Loucy (cell line): ENCODE results near the gene ZNF609.
"Not testable (repeated sequence)": the region's sequence is repeated elsewhere in the genome, so short reads cannot be mapped to it uniquely, and the experiment has no call there.

Experiments used
- H2AFZ ChIP-seq: fragments of 200-600 bp; sonication (generic); 2 replicates; pipeline ENCODE4 v1.6.0; 2016; ENCODE audit warnings: antibody characterized with exemption, mild to moderate bottlenecking, low read length, moderate library complexity
- H3F3A ChIP-seq: fragments of 200-600 bp; 2 replicates; pipeline ENCODE4 v1.6.0; 2016; ENCODE audit warnings: antibody characterized with exemption, low read depth, mild to moderate bottlenecking
- H3K27me3 ChIP-seq: fragments of 200-600 bp; sonication (generic); 2 replicates; pipeline ENCODE4 v1.6.1; 2014; ENCODE audit warnings: low read length, mild to moderate bottlenecking; ENCODE audit not compliant: insufficient read depth, poor library complexity, severe bottlenecking
- H3K36me3 ChIP-seq: fragments of 200-600 bp; sonication (generic); 2 replicates; pipeline ENCODE4 v1.6.1; 2016; ENCODE audit warnings: low read length; ENCODE audit not compliant: insufficient read depth
- H3K4me1 ChIP-seq: fragments of 200-600 bp; sonication (generic); 2 replicates; pipeline ENCODE4 v1.5.1; 2014; ENCODE audit warnings: low read length, mild to moderate bottlenecking; ENCODE audit not compliant: insufficient read depth, poor library complexity, severe bottlenecking
- H3K4me2 ChIP-seq: fragments of 200-600 bp; sonication (generic); 2 replicates; pipeline ENCODE4 v1.6.0; 2014; ENCODE audit warnings: antibody characterized with exemption, low read length, low read depth, mild to moderate bottlenecking; ENCODE audit not compliant: poor library complexity, severe bottlenecking
- H3K4me3 ChIP-seq: fragments of 200-600 bp; sonication (generic); 2 replicates; pipeline ENCODE4 v1.5.1; 2014; ENCODE audit warnings: low read length, mild to moderate bottlenecking, mixed read lengths; ENCODE audit not compliant: poor library complexity, severe bottlenecking
- H3K79me2 ChIP-seq: fragments of 200-600 bp; sonication (generic); 2 replicates; pipeline ENCODE4 v1.6.1; 2014; ENCODE audit warnings: low read length; ENCODE audit not compliant: insufficient read depth
- H3K9ac ChIP-seq: fragments of 200-600 bp; sonication (generic); 2 replicates; pipeline ENCODE4 v1.6.0; 2014; ENCODE audit warnings: mild to moderate bottlenecking, low read depth, low read length, moderate library complexity; ENCODE audit not compliant: poor library complexity, severe bottlenecking
- H3K9me2 ChIP-seq: fragments of 200-600 bp; sonication (generic); replicated peaks from 2 replicates; pipeline ENCODE4 v1.6.1; 2016; ENCODE audit warnings: low read depth, low read length, mixed read lengths
- H3K9me3 ChIP-seq: fragments of 200-600 bp; sonication (generic); 2 replicates; pipeline ENCODE4 v1.6.1; 2014; ENCODE audit warnings: mild to moderate bottlenecking, antibody characterized with exemption, low read length, low read depth; ENCODE audit not compliant: insufficient read depth
- H4K20me1 ChIP-seq: fragments of 200-600 bp; sonication (generic); 2 replicates; pipeline ENCODE4 v1.6.0; 2014; ENCODE audit warnings: antibody characterized with exemption, low read length, mild to moderate bottlenecking; ENCODE audit not compliant: insufficient read depth, poor library complexity, severe bottlenecking
- CTCF ChIP-seq: fragments of 200-600 bp; sonication (generic); conservative IDR thresholded peaks from 2 replicates; pipeline ENCODE4 v1.5.1; 2014; ENCODE audit warnings: mild to moderate bottlenecking, antibody characterized with exemption, low read length
- EZH2phosphoT487 ChIP-seq: fragments of 200-600 bp; IDR thresholded peaks from 2 replicates; pipeline ENCODE4 v1.6.1; 2018; ENCODE audit warnings: antibody characterized with exemption, mild to moderate bottlenecking, moderate library complexity, borderline replicate concordance

The ZNF609 gene

GRCh38 chr15:64490598-64491259 is 30.4 kb downstream of the ZNF609 start:
- Histone ChIP-seq H3K36me3 (peaks cover 12% of the 10 kb centered on the region; the same call in 1 of the 2 replicates), H3K4me2 (no peak overlapping the region), H2AFZ (no peak overlapping the region), H3K4me1 (no peaks in the 10 kb centered on the region), H3K9me2 (no peaks in the 10 kb centered on the region), H3K27me3 (no peaks in the 10 kb centered on the region), H3K79me2 (peaks cover 46% of the 10 kb centered on the region), H3F3A (no peaks in the 10 kb centered on the region), H3K9me3 (no peaks in the 10 kb centered on the region), H4K20me1 (peaks cover 17% of the 10 kb centered on the region), H3K9ac (no peak overlapping the region), H3K4me3 (no peak overlapping the region)
- TF ChIP-seq CTCF (no peak), EZH2phosphoT487 (no peak)

GRCh38 chr15:64493641-64494040 is 33.3 kb downstream of the ZNF609 start:
- H3K9me2 ChIP-seq: no peaks in the 10 kb centered on the region
- no peaks in the 10 kb centered on the region for H3K4me1 ChIP-seq
- TF ChIP-seq EZH2phosphoT487: no peak
- no peak for TF ChIP-seq CTCF
- no peaks in the 10 kb centered on the region for H3F3A ChIP-seq
- H3K4me3 ChIP-seq: no peak overlapping the region
- no peak overlapping the region for H3K9ac ChIP-seq
- H3K79me2 ChIP-seq: peaks cover 63% of the 10 kb centered on the region
- no peak overlapping the region for H3K4me2 ChIP-seq
- H4K20me1 ChIP-seq: peaks cover 4% of the 10 kb centered on the region
- H2AFZ ChIP-seq: no peak overlapping the region
- H3K9me3 ChIP-seq: no peaks in the 10 kb centered on the region
- H3K36me3 ChIP-seq: peaks cover 7% of the 10 kb centered on the region; the same call in 1 of the 2 replicates
- H3K27me3 ChIP-seq: no peaks in the 10 kb centered on the region

- H3K4me3 ChIP-seq: not testable (repeated sequence)
Measured at GRCh38 chr15:64495968-64496367, 35.6 kb downstream of the ZNF609 start.

More at GRCh38 chr15:64495968-64496367, 35.6 kb downstream of the ZNF609 start:
- H3K4me1 ChIP-seq, H2AFZ ChIP-seq, H3K27me3 ChIP-seq, H4K20me1 ChIP-seq, H3F3A ChIP-seq, H3K9me2 ChIP-seq, H3K9ac ChIP-seq, H3K4me2 ChIP-seq, H3K9me3 ChIP-seq: not testable (repeated sequence)
- H3K79me2 ChIP-seq: peaks cover 75% of the 10 kb centered on the region
- peaks cover 21% of the 10 kb centered on the region; the same call in 1 of the 2 replicates for H3K36me3 ChIP-seq
